ENCODE data around the gene RAB36.
A peak's percentile ranks its signal among the peaks of the same experiment; 100 is the strongest.

RAB36 gene

GRCh38 chr22:23182309-23183060 lies 37.2 kb downstream of the RAB36 start:
- peak overlapping the region; percentile 65 for H3K4me3 ChIP-seq (ENCODE audit: low read depth, low read length)
- no peak for DNase-seq (ENCODE audit: low read depth)
- TF ChIP-seq CTCF (IDR thresholded peaks at IDR 0.05; ENCODE audit: control insufficient read depth, extremely low read depth, insufficient read depth): no peak

GRCh38 chr22:23183061-23183698 lies 37.9 kb downstream of the RAB36 start:
- no peak for DNase-seq (ENCODE audit: low read depth)
- H3K4me3 ChIP-seq (ENCODE audit: low read depth, low read length): peak overlapping the region; percentile 65
- no peak for TF ChIP-seq CTCF (IDR thresholded peaks at IDR 0.05; ENCODE audit: control insufficient read depth, extremely low read depth, insufficient read depth)

- DNase-seq (ENCODE audit: low read depth): no peak
- no peak for TF ChIP-seq CTCF (IDR thresholded peaks at IDR 0.05; ENCODE audit: control insufficient read depth, extremely low read depth, insufficient read depth)
- no peak overlapping the region for H3K4me3 ChIP-seq (ENCODE audit: low read depth, low read length)
Measured at GRCh38 chr22:23184100-23184763, 39.0 kb downstream of the RAB36 start.

GRCh38 chr22:23184764-23185113 lies 39.5 kb downstream of the RAB36 start:
- no peak for TF ChIP-seq CTCF (IDR thresholded peaks at IDR 0.05; ENCODE audit: control insufficient read depth, extremely low read depth, insufficient read depth)
- H3K4me3 ChIP-seq (ENCODE audit: low read depth, low read length): no peak overlapping the region
- no peak for DNase-seq (ENCODE audit: low read depth)

- TF ChIP-seq CTCF (IDR thresholded peaks at IDR 0.05; ENCODE audit: control insufficient read depth, extremely low read depth, insufficient read depth): no peak
- H3K4me3 ChIP-seq (ENCODE audit: low read depth, low read length): no peak overlapping the region
- DNase-seq (ENCODE audit: low read depth): no peak
Measured at GRCh38 chr22:23187211-23187610, 41.9 kb downstream of the RAB36 start.

- no peak for TF ChIP-seq CTCF (IDR thresholded peaks at IDR 0.05; ENCODE audit: control insufficient read depth, extremely low read depth, insufficient read depth)
- H3K4me3 ChIP-seq (ENCODE audit: low read depth, low read length): no peak overlapping the region
- DNase-seq (ENCODE audit: low read depth): no peak
Measured at GRCh38 chr22:23187871-23188700, 42.8 kb downstream of the RAB36 start.
